HCT116 (cell line): ENCODE data around the gene PAPPA2. TPM values are rescaled to one million over a fixed set of nuclear protein-coding genes. Genes with fewer than 3 reads are reported as not detected.

ENCODE experiments used
- ATAC-seq: fragments of 200-7000 bp; cut with Tn5 transposase; 2 replicates; pipeline ENCODE4 v1.9.1; 2020; ENCODE audit warnings: mild to moderate bottlenecking, moderate library complexity
- BruUV-seq: library from RNA; stranded (reverse); fragments of 400-500 nt; replicated peaks from 2 replicates; lab custom pipeline; 2021; lab: Mats Ljungman, UMichigan
- CTCF ChIA-PET: fragments of 300-600 bp; sonication (Branson Sonifier 250); formaldehyde crosslinking; loops from one replicate; lab custom pipeline; 2021; ENCODE audit warnings: antibody characterized with exemption; lab: Charles Lee
- POLR2A ChIA-PET: fragments of 300-600, 350-600 bp; sonication (Branson Sonifier 250); formaldehyde crosslinking; loops from one replicate; lab custom pipeline; 2021; ENCODE audit warnings: antibody characterized with exemption; lab: Charles Lee
- RAD21 ChIA-PET, 2 experiments: fragments of 300-600 bp; sonication (Branson Sonifier 250); formaldehyde crosslinking; loops; one replicate each; lab custom pipeline; 2023; ENCODE audit warnings: low total read pairs in 2 of 2; ENCODE audit not compliant: uncharacterized antibody in 2 of 2, unreplicated experiment in 2 of 2, low non-redundant PET in 1 of 2; lab: Charles Lee
- DNase-seq: peaks from one replicate; pipeline ENCODE4 v3.0.0-alpha.2; 2010; ENCODE audit warnings: low read depth, low spot score
- H2AFZ ChIP-seq: fragments of 200-600 bp; shearing (Covaris generic), sonication (generic); 2 replicates; pipeline ENCODE4 v1.6.1; 2017; ENCODE audit warnings: low read depth, mixed run types, mixed read lengths, antibody characterized with exemption, low read length; ENCODE audit not compliant: poor library complexity, severe bottlenecking
- H3K27ac ChIP-seq: 2 replicates; pipeline ENCODE4 v1.5.1; 2012; ENCODE audit warnings: low read depth, low read length
- H3K27me3 ChIP-seq: fragments of 200-600 bp; sonication (generic); 2 replicates; pipeline ENCODE4 v1.6.1; 2016; ENCODE audit warnings: mixed run types, low read length, mixed read lengths; ENCODE audit not compliant: insufficient read depth
- H3K36me3 ChIP-seq, 2 experiments: fragments of 200-500 bp in 1 of 2; fragments of 200-600 bp in 1 of 2; sonication (Bioruptor generic) in 1 of 2; sonication (generic) in 1 of 2; 2 replicates each; pipeline versions ENCODE4 v1.5.1 to v1.6.1; 2014 to 2016; ENCODE audit warnings: low read length in 2 of 2, inconsistent platforms in 1 of 2, mixed read lengths in 1 of 2, mixed run types in 1 of 2; ENCODE audit not compliant: insufficient read depth in 2 of 2, control insufficient read depth in 1 of 2
- H3K4me1 ChIP-seq, 2 experiments: fragments of 200-600 bp in 1 of 2; sonication (generic) in 1 of 2; 2 replicates each; pipeline versions ENCODE4 v1.5.1 to v1.6.1; 2012 to 2017; ENCODE audit warnings: low read length in 2 of 2, inconsistent platforms in 1 of 2, mild to moderate bottlenecking in 1 of 2, mixed read lengths in 1 of 2, mixed run types in 1 of 2, moderate library complexity in 1 of 2; ENCODE audit not compliant: insufficient read depth in 2 of 2, control insufficient read depth in 1 of 2
- H3K4me2 ChIP-seq: fragments of 200-600 bp; sonication (generic); 2 replicates; pipeline ENCODE4 v1.6.1; 2017; ENCODE audit warnings: mixed run types, low read length, mixed read lengths
- H3K4me3 ChIP-seq, 2 experiments: fragments of 200-600 bp in 1 of 2; sonication (generic) in 1 of 2; replicated peaks in 1 of 2; 2 replicates each; pipeline ENCODE4 v1.5.1; 2011 to 2016; ENCODE audit warnings: low read length in 2 of 2, control low read depth in 1 of 2, low read depth in 1 of 2, mild to moderate bottlenecking in 1 of 2, mixed read lengths in 1 of 2, mixed run types in 1 of 2
- H3K79me2 ChIP-seq: fragments of 200-600 bp; sonication (generic); 2 replicates; pipeline ENCODE4 v1.6.1; 2017; ENCODE audit warnings: mild to moderate bottlenecking, mixed run types, low read length, moderate library complexity, mixed read lengths; ENCODE audit not compliant: insufficient read depth
- H3K9ac ChIP-seq: fragments of 200-600 bp; sonication (generic); 2 replicates; pipeline ENCODE4 v1.6.1; 2016; ENCODE audit warnings: low read length, mixed read lengths
- H3K9me2 ChIP-seq: fragments of 200-600 bp; sonication (generic), shearing (Covaris generic); 2 replicates; pipeline ENCODE4 v1.6.1; 2017; ENCODE audit warnings: mixed run types, mild to moderate bottlenecking, moderate library complexity; ENCODE audit not compliant: insufficient read depth
- H3K9me3 ChIP-seq, 2 experiments: fragments of 200-500 bp in 1 of 2; fragments of 200-600 bp in 1 of 2; sonication (Bioruptor generic) in 1 of 2; sonication (generic) in 1 of 2; 2 replicates each; pipeline ENCODE4 v1.6.1; 2014 to 2017; ENCODE audit warnings: low read length in 2 of 2, mixed read lengths in 2 of 2, inconsistent platforms in 1 of 2, low read depth in 1 of 2, mild to moderate bottlenecking in 1 of 2, mixed run types in 1 of 2, moderate library complexity in 1 of 2; ENCODE audit not compliant: control insufficient read depth in 1 of 2, insufficient read depth in 1 of 2
- H4K20me1 ChIP-seq: fragments of 200-600 bp; sonication (generic), shearing (Covaris generic); 2 replicates; pipeline ENCODE4 v1.6.1; 2017; ENCODE audit warnings: mixed run types, mild to moderate bottlenecking, moderate library complexity; ENCODE audit not compliant: insufficient read depth
- ATF3 ChIP-seq: IDR thresholded peaks from 2 replicates; pipeline ENCODE4 v1.6.1; 2012
- CBX3 ChIP-seq: IDR thresholded peaks from 2 replicates; pipeline ENCODE4 v1.6.1; 2012; ENCODE audit warnings: low read depth
- EGR1 ChIP-seq: IDR thresholded peaks from 2 replicates; pipeline ENCODE4 v1.6.1; 2012; ENCODE audit warnings: low read depth
- ELF1 ChIP-seq: IDR thresholded peaks from 2 replicates; pipeline ENCODE4 v1.6.1; 2012; ENCODE audit warnings: low read depth, borderline replicate concordance
- EZH2 ChIP-seq: fragments of 200-600 bp; sonication (generic); IDR thresholded peaks from 2 replicates; pipeline ENCODE4 v1.6.1; 2017; ENCODE audit warnings: antibody characterized with exemption, mixed run types
- EZH2phosphoT487 ChIP-seq: fragments of 200-600 bp; IDR thresholded peaks from 2 replicates; pipeline ENCODE4 v1.6.1; 2018; ENCODE audit warnings: antibody characterized with exemption, borderline replicate concordance
- FOSL1 ChIP-seq: IDR thresholded peaks from 2 replicates; pipeline ENCODE4 v1.6.1; 2012; ENCODE audit warnings: low read depth
- JUND ChIP-seq: IDR thresholded peaks from 2 replicates; pipeline ENCODE4 v1.6.1; 2012
- MAX ChIP-seq: IDR thresholded peaks from 2 replicates; pipeline ENCODE4 v1.6.1; 2012
- POLR2A ChIP-seq: IDR thresholded peaks from 2 replicates; pipeline ENCODE4 v1.7.0; 2011; ENCODE audit warnings: borderline replicate concordance; ENCODE audit not compliant: insufficient read depth, insufficient read length; ENCODE audit errors: extremely low read depth
- RAD21 ChIP-seq: IDR thresholded peaks from 2 replicates; pipeline ENCODE4 v1.6.1; 2012; ENCODE audit warnings: low read depth, mild to moderate bottlenecking
- REST ChIP-seq: IDR thresholded peaks from 2 replicates; pipeline ENCODE4 v1.6.1; 2012; ENCODE audit warnings: low read depth
- TCF7L2 ChIP-seq: IDR thresholded peaks from 2 replicates; pipeline ENCODE4 v1.7.0; 2011; ENCODE audit warnings: borderline replicate concordance, inconsistent platforms; ENCODE audit not compliant: insufficient read depth, insufficient read length; ENCODE audit errors: extremely low read depth
- YY1 ChIP-seq: IDR thresholded peaks from 2 replicates; pipeline ENCODE4 v1.6.1; 2011; ENCODE audit warnings: low read length, low read depth, moderate library complexity, mild to moderate bottlenecking; ENCODE audit not compliant: insufficient replicate concordance; ENCODE audit errors: extremely low read depth
- ZBTB33 ChIP-seq: IDR thresholded peaks from 2 replicates; pipeline ENCODE4 v1.6.1; 2011; ENCODE audit warnings: mild to moderate bottlenecking, low read length, moderate library complexity; ENCODE audit not compliant: insufficient replicate concordance; ENCODE audit errors: extremely low read depth
- ZFX ChIP-seq: fragments of 450-650 bp; IDR thresholded peaks from 2 replicates; pipeline ENCODE4 v1.6.1; 2017
- intact Hi-C: fragments of 100-400 bp; cut with micrococcal nuclease; formaldehyde crosslinking; loops from 2 replicates; pipeline ENCODE4 v1.10.0; 2022
- total RNA-seq: library from RNA; stranded (reverse); gene quantifications from one replicate; pipeline ENCODE4 v1.2.1, GENCODE V29; 2021; ENCODE audit not compliant: unreplicated experiment

Gene PAPPA2
- total RNA-seq, 1 experiment from 2014 or later = not detected

GRCh38 chr1:176494436-176494835 is 31.5 kb downstream of the PAPPA2 start (continued):
- TF ChIP-seq REST = no peak

GRCh38 chr1:176499671-176500070 is 36.7 kb downstream of the PAPPA2 start:
- H3K9ac ChIP-seq = no peak overlapping the region

More at GRCh38 chr1:176499671-176500070, 36.7 kb downstream of the PAPPA2 start:
- TF ChIP-seq RAD21 (no peak), REST (no peak), POLR2A (no peak), FOSL1 (no peak), EZH2 (no peak), MAX (no peak), EGR1 (no peak), JUND (no peak), CBX3 (no peak), YY1 (no peak), ZBTB33 (no peak), ELF1 (no peak), ATF3 (no peak), TCF7L2 (no peak), ZFX (no peak), EZH2phosphoT487 (no peak)
- TF ChIP-seq, all 23 proteins: peak for 0
- no peaks in the 10 kb centered on the region for H4K20me1 ChIP-seq
- H3K36me3 ChIP-seq = no peaks in the 10 kb centered on the region
- ChIA-PET RAD21 (no interaction called here), POLR2A (no interaction called here), CTCF (no interaction called here)
- no peak overlapping the region for H2AFZ ChIP-seq
- H3K4me1 ChIP-seq = no peaks in the 10 kb centered on the region
- H3K4me3 ChIP-seq = no peak overlapping the region
- DNase-seq (no peak), ATAC-seq (no peak)
- H3K79me2 ChIP-seq = no peaks in the 10 kb centered on the region
- no TSS peak for BruUV-seq
- H3K4me2 ChIP-seq = no peak overlapping the region
- intact Hi-C loops = no loop called here
- no peak overlapping the region for H3K27ac ChIP-seq
- no peaks in the 10 kb centered on the region for H3K9me2 ChIP-seq
- H3K9me3 ChIP-seq = no peaks in the 10 kb centered on the region
- H3K27me3 ChIP-seq = peaks cover 19% of the 10 kb centered on the region
